B cell (primary cell): ENCODE data around the gene ZNF627. TPM values are rescaled to one million over a fixed set of nuclear protein-coding genes. Genes with fewer than 3 reads are reported as not detected.

Source experiments
- ATAC-seq: fragments of 200-7000 bp; cut with Tn5 transposase; one replicate; pipeline ENCODE4 v1.10.0; 2021; ENCODE audit warnings: low read depth, mild to moderate bottlenecking, moderate number of reproducible peaks, moderate library complexity
- CTCF ChIA-PET: fragments of 350-600 bp; sonication (Branson Sonifier 250); formaldehyde crosslinking; loops from one replicate; lab custom pipeline; 2021; ENCODE audit warnings: antibody characterized with exemption, inconsistent platforms; lab: Charles Lee
- POLR2A ChIA-PET: fragments of 350-600 bp; sonication (Branson Sonifier 250); formaldehyde crosslinking; loops from one replicate; lab custom pipeline; 2021; ENCODE audit warnings: antibody characterized with exemption; lab: Charles Lee
- DNase-seq: peaks from one replicate; pipeline ENCODE4 v3.0.0; 2013
- H2AFZ ChIP-seq: 2 replicates; pipeline ENCODE4 v1.6.1; 2012; ENCODE audit warnings: mild to moderate bottlenecking, low read depth, low read length; ENCODE audit not compliant: insufficient read depth, poor library complexity, severe bottlenecking
- H3K27ac ChIP-seq, 2 donors: 1 replicate in 1 of 2; 2 replicates in 1 of 2; pipeline ENCODE4 v1.5.1; 2012 to 2013; ENCODE audit warnings: low read length in 2 of 2, mild to moderate bottlenecking in 2 of 2, moderate library complexity in 1 of 2
- H3K27me3 ChIP-seq, 4 experiments: fragments of 200-600 bp in 1 of 4; sonication (generic) in 1 of 4; replicated peaks in 1 of 4; 1 replicate in 2 of 4; 2 replicates in 2 of 4; pipeline versions ENCODE4 v1.6.1 to v1.7.0; 2013 to 2016; ENCODE audit warnings: low read length in 3 of 4, mild to moderate bottlenecking in 2 of 4, mixed read lengths in 1 of 4, moderate library complexity in 1 of 4; ENCODE audit not compliant: insufficient read depth in 4 of 4, control insufficient read depth in 3 of 4; ENCODE audit errors: control extremely low read depth in 1 of 4
- H3K36me3 ChIP-seq, 2 experiments: replicated peaks in 1 of 2; 1 replicate in 1 of 2; 2 replicates in 1 of 2; pipeline versions ENCODE4 v1.6.1 to v1.7.1; 2013; ENCODE audit warnings: low read length in 1 of 2; ENCODE audit not compliant: insufficient read depth in 2 of 2, control insufficient read depth in 1 of 2; ENCODE audit errors: control extremely low read depth in 1 of 2, extremely low read depth in 1 of 2
- H3K4me1 ChIP-seq, 2 donors: fragments of 200-600 bp in 1 of 2; sonication (generic) in 1 of 2; 1 replicate in 1 of 2; 2 replicates in 1 of 2; pipeline versions ENCODE4 v1.5.1 to v1.6.1; 2013 to 2017; ENCODE audit warnings: low read length in 2 of 2; ENCODE audit not compliant: control insufficient read depth in 2 of 2, insufficient read depth in 2 of 2
- H3K4me2 ChIP-seq: replicated peaks from 2 replicates; pipeline ENCODE3; 2012; ENCODE audit warnings: mild to moderate bottlenecking, low read depth, low read length; ENCODE audit not compliant: poor library complexity, severe bottlenecking
- H3K4me3 ChIP-seq, 5 experiments: fragments of 200-600 bp in 1 of 5; sonication (generic) in 1 of 5; 1 replicate in 3 of 5; 2 replicates in 2 of 5; pipeline versions ENCODE4 v1.5.1 to v1.7.0; 2011 to 2016; ENCODE audit warnings: low read length in 4 of 5, mild to moderate bottlenecking in 4 of 5, low read depth in 2 of 5, control low read depth in 1 of 5, moderate library complexity in 1 of 5; ENCODE audit not compliant: insufficient read depth in 1 of 5; ENCODE audit errors: control extremely low read depth in 1 of 5, extremely low read depth in 1 of 5
- H3K79me2 ChIP-seq: fragments of 200-600 bp; sonication (generic); one replicate; pipeline ENCODE4 v1.6.0; 2016; ENCODE audit warnings: low read length; ENCODE audit not compliant: control insufficient read depth, insufficient read depth
- H3K9ac ChIP-seq: fragments of 200-600 bp; sonication (generic); 2 replicates; pipeline ENCODE4 v1.6.1; 2017; ENCODE audit warnings: mild to moderate bottlenecking, low read length, moderate library complexity
- H3K9me3 ChIP-seq, 3 donors: one replicate each; pipeline versions ENCODE4 v1.6.1 to v1.7.1; 2013; ENCODE audit warnings: low read length in 2 of 3; ENCODE audit not compliant: control insufficient read depth in 2 of 3, insufficient read depth in 1 of 3; ENCODE audit errors: control extremely low read depth in 1 of 3
- H4K20me1 ChIP-seq: 2 replicates; pipeline ENCODE4 v1.6.0; 2012; ENCODE audit warnings: mild to moderate bottlenecking, low read length; ENCODE audit not compliant: insufficient read depth, control insufficient read depth, poor library complexity, severe bottlenecking
- H3K27ac Mint-ChIP-seq: one replicate; pipeline ENCODE4 v1.8.0; 2021; ENCODE audit warnings: mixed read lengths
- H3K27me3 Mint-ChIP-seq: one replicate; pipeline ENCODE4 v1.8.0; 2021; ENCODE audit warnings: mixed read lengths
- H3K4me1 Mint-ChIP-seq: one replicate; pipeline ENCODE4 v1.8.0; 2021; ENCODE audit warnings: mixed read lengths
- H3K4me3 Mint-ChIP-seq: one replicate; pipeline ENCODE4 v1.8.0; 2021; ENCODE audit warnings: mixed read lengths
- H3K9me3 Mint-ChIP-seq: one replicate; pipeline ENCODE4 v1.8.0; 2022; ENCODE audit warnings: mixed read lengths; ENCODE audit not compliant: insufficient read depth
- CTCF ChIP-seq: fragments of 200-600 bp; IDR thresholded peaks from one replicate; pipeline ENCODE4 v1.8.0; 2022; ENCODE audit warnings: antibody characterized with exemption, mild to moderate bottlenecking
- EZH2 ChIP-seq: IDR thresholded peaks from 2 replicates; pipeline ENCODE4 v1.6.1; 2012; ENCODE audit warnings: borderline replicate concordance, low read depth, mild to moderate bottlenecking, moderate library complexity, low read length; ENCODE audit not compliant: insufficient read depth, poor library complexity, severe bottlenecking
- WGBS: methylation state at CpG from one replicate; pipeline ENCODE4 v1.1.5; 2013; ENCODE audit warnings: missing lambda C conversion rate; ENCODE audit not compliant: insufficient coverage; 5-methylcytosine and 5-hydroxymethylcytosine counted together
- intact Hi-C: fragments of 100-400 bp; cut with micrococcal nuclease; formaldehyde crosslinking; loops from one replicate; pipeline ENCODE4 v1.10.0; 2022
- polyA plus RNA-seq: library from polyadenylated mRNA; depleted of rRNA; stranded (reverse); fragments of >200 nt; gene quantifications from 2 replicates; pipeline ENCODE4 v1.2.3, GENCODE V29; 2012
- total RNA-seq, 2 donors: library from RNA; stranded (reverse); fragments of 120-200 nt in 1 of 2; gene quantifications; 1 replicate in 1 of 2; 2 replicates in 1 of 2; pipeline versions ENCODE4 v1.2.3 to v1.2.4, GENCODE V29; 2013 to 2022

The ZNF627 gene
- total and polyA plus RNA-seq, 2 donors (not counting 1 experiment from before 2014, with no cell fraction given), result 9.6 to 26.2 TPM

- peak overlapping the region; percentile 63 for H3K27ac Mint-ChIP-seq
- Histone ChIP-seq H3K4me1 (peaks cover 41 to 62% of the 10 kb centered on the region in 2 donors), H3K36me3 (no peaks in the 10 kb centered on the region), H4K20me1 (no peaks in the 10 kb centered on the region), H3K9ac (no peak overlapping the region), H3K27ac (no peak overlapping the region), H3K4me3 (no peak overlapping the region), H2AFZ (no peak overlapping the region), H3K9me3 (no peaks in the 10 kb centered on the region), H3K4me2 (no peak overlapping the region), H3K27me3 (no peaks in the 10 kb centered on the region), H3K79me2 (no peaks in the 10 kb centered on the region)
- no peaks in the 10 kb centered on the region for H3K9me3 Mint-ChIP-seq
- no peak for ATAC-seq
- no peak overlapping the region for H3K4me3 Mint-ChIP-seq
- intact Hi-C loops, result no loop called here
- POLR2A ChIA-PET, result interaction anchor here (0.6 to 3.3 kb wide), 5 partner anchors 10 to 27 kb away, joined by 9 to 15 read pairs (median 13); partner anchors contain the start of gene ELOF1
- CTCF ChIA-PET, result interaction anchor here (0.6 to 15.6 kb wide), 8 partner anchors 11 to 320 kb away, joined by 3 to 289 read pairs (median 5); partner anchors contain the start of gene ELOF1
- H3K4me1 Mint-ChIP-seq, result peaks cover 46% of the 10 kb centered on the region
- no peak for TF ChIP-seq CTCF
- no peak for TF ChIP-seq EZH2
- WGBS, result 15% methylated on average over 4 of the region's 6 CpGs
- no peaks in the 10 kb centered on the region for H3K27me3 Mint-ChIP-seq
- no peak for DNase-seq
These were observed 11.0 kb upstream of the ZNF627 start for GRCh38 chr19:11586331-11586730.

GRCh38 chr19:11587302-11587974 is 9.8 kb upstream of the ZNF627 start:
- intact Hi-C loops, result loop anchor here (1.0 kb wide), 4 partner anchors 27 to 206 kb away; no protein-coding TSS in a partner anchor
- WGBS, result 4% methylated on average over 4 of the region's 7 CpGs
- Histone ChIP-seq H3K9me3 (no peaks in the 10 kb centered on the region), H3K9ac (no peak overlapping the region), H4K20me1 (no peaks in the 10 kb centered on the region), H3K4me3 (no peak overlapping the region), H3K4me1 (peaks cover 34 to 51% of the 10 kb centered on the region in 2 donors), H3K79me2 (no peaks in the 10 kb centered on the region), H3K36me3 (no peaks in the 10 kb centered on the region), H3K4me2 (peak overlapping the region; percentile 38), H2AFZ (no peak overlapping the region), H3K27ac (no peak overlapping the region), H3K27me3 (no peaks in the 10 kb centered on the region)
- Mint-ChIP-seq H3K27ac (peak overlapping the region; percentile 32), H3K4me3 (no peak overlapping the region), H3K9me3 (no peaks in the 10 kb centered on the region), H3K27me3 (no peaks in the 10 kb centered on the region), H3K4me1 (peaks cover 39% of the 10 kb centered on the region)
- ChIA-PET POLR2A (interaction anchor here (0.9 to 1.0 kb wide), 2 partner anchors 15 to 82 kb away, joined by 3 read pairs; partner anchors contain the start of gene ZNF653), CTCF (interaction anchor here (0.6 to 15.6 kb wide), 12 partner anchors 9 to 207 kb away, joined by 3 to 289 read pairs (median 4); partner anchors contain the start of gene ELOF1)
- ATAC-seq, result peak; percentile 75
- DNase-seq, result peak; percentile 88
- TF ChIP-seq CTCF, result peak; percentile 82
- no peak for TF ChIP-seq EZH2
